Activated CD8-positive, alpha-beta memory T cell treated with anti-CD3 and anti-CD28 coated beads, Interleukin-2, amount 10 ng/mL, durations not matched to agents 7 days and 5 days (primary cell): ENCODE measurements around the gene IQCF5. TPM values are rescaled to one million over a fixed set of nuclear protein-coding genes. Genes with fewer than 3 reads are reported as not detected.
"Not testable (repeated sequence)": the region's sequence is repeated elsewhere in the genome, so short reads cannot be mapped to it uniquely, and the experiment has no call there.

Experiments used
- ATAC-seq: fragments of 150-1000 bp; cut with Tn5 transposase; one replicate; pipeline ENCODE4 v1.10.0; 2021; ENCODE audit warnings: moderate library complexity
- CTCF ChIA-PET: fragments of 350-600 bp; sonication (Branson Sonifier 250); formaldehyde crosslinking; loops from one replicate; lab custom pipeline; 2021; ENCODE audit warnings: antibody characterized with exemption; lab: Charles Lee
- DNase-seq: peaks from one replicate; pipeline ENCODE4 v3.0.0-alpha.2; 2020
- H3K27ac Mint-ChIP-seq: one replicate; pipeline ENCODE4 v1.8.0; 2021; ENCODE audit warnings: mild to moderate bottlenecking, mixed read lengths
- H3K27me3 Mint-ChIP-seq: one replicate; pipeline ENCODE4 v1.8.0; 2021; ENCODE audit warnings: mixed read lengths
- H3K36me3 Mint-ChIP-seq: one replicate; pipeline ENCODE4 v1.8.0; 2021; ENCODE audit warnings: mild to moderate bottlenecking, mixed read lengths
- H3K4me1 Mint-ChIP-seq: one replicate; pipeline ENCODE4 v1.8.0; 2021; ENCODE audit warnings: mixed read lengths
- H3K4me3 Mint-ChIP-seq: one replicate; pipeline ENCODE4 v1.8.0; 2021; ENCODE audit warnings: mild to moderate bottlenecking, moderate library complexity, mixed read lengths
- H3K9me3 Mint-ChIP-seq: one replicate; pipeline ENCODE4 v1.8.0; 2022; ENCODE audit warnings: low read depth, mixed read lengths
- total RNA-seq, 2 experiments: library from RNA; stranded (reverse); gene quantifications; one replicate each; pipeline ENCODE4 v1.2.3, GENCODE V29; 2021

The IQCF5 gene
- total RNA-seq, 2 experiments from 2014 or later = not detected

- Mint-ChIP-seq H3K4me1 (peaks cover 26% of the 10 kb centered on the region), H3K36me3 (no peaks in the 10 kb centered on the region), H3K9me3 (no peaks in the 10 kb centered on the region), H3K27ac (no peak overlapping the region), H3K4me3 (no peak overlapping the region), H3K27me3 (peaks cover 37% of the 10 kb centered on the region)
- CTCF ChIA-PET = interaction anchor here (1.2 kb wide), 1 partner anchor 12 kb away, joined by 3 read pairs; no protein-coding TSS in a partner anchor
- ATAC-seq = no peak
- no peak for DNase-seq
Measured at GRCh38 chr3:51887620-51888019, 12.2 kb upstream of the IQCF5 start.

GRCh38 chr3:51886447-51886846, 11.0 kb upstream of the IQCF5 start:
- Mint-ChIP-seq H3K4me1 (peaks cover 17% of the 10 kb centered on the region), H3K27ac (no peak overlapping the region), H3K36me3 (no peaks in the 10 kb centered on the region), H3K9me3 (no peaks in the 10 kb centered on the region), H3K27me3 (peaks cover 44% of the 10 kb centered on the region), H3K4me3 (no peak overlapping the region)
- DNase-seq (no peak), ATAC-seq (no peak)
- CTCF ChIA-PET = interaction anchor here (1.2 kb wide), 1 partner anchor 13 kb away, joined by 3 read pairs; no protein-coding TSS in a partner anchor

- Mint-ChIP-seq H3K27ac (no peak overlapping the region), H3K9me3 (no peaks in the 10 kb centered on the region), H3K27me3 (peaks cover 32% of the 10 kb centered on the region), H3K4me1 (no peaks in the 10 kb centered on the region), H3K4me3 (no peak overlapping the region), H3K36me3 (no peaks in the 10 kb centered on the region)
- DNase-seq (no peak), ATAC-seq (no peak)
- CTCF ChIA-PET = no interaction called here
Measured at GRCh38 chr3:51879937-51880336, 4.5 kb upstream of the IQCF5 start.

- Mint-ChIP-seq H3K36me3 (no peaks in the 10 kb centered on the region), H3K9me3 (no peaks in the 10 kb centered on the region), H3K27ac (no peak overlapping the region), H3K4me1 (no peaks in the 10 kb centered on the region), H3K27me3 (peaks cover 11% of the 10 kb centered on the region), H3K4me3 (no peak overlapping the region)
- no peak for DNase-seq
- CTCF ChIA-PET = no interaction called here
- ATAC-seq = no peak
Measured at GRCh38 chr3:51876186-51876585, 785 bp upstream of the IQCF5 start.

GRCh38 chr3:51874889-51875288, 512 bp downstream of the IQCF5 start:
- Mint-ChIP-seq H3K27ac (no peak overlapping the region), H3K36me3 (no peaks in the 10 kb centered on the region), H3K27me3 (peaks cover 15% of the 10 kb centered on the region), H3K4me1 (no peaks in the 10 kb centered on the region), H3K4me3 (no peak overlapping the region), H3K9me3 (no peaks in the 10 kb centered on the region)
- no peak for ATAC-seq
- no peak for DNase-seq
- CTCF ChIA-PET = interaction anchor here (0.7 kb wide), 1 partner anchor 162 kb away, joined by 3 read pairs; no protein-coding TSS in a partner anchor

GRCh38 chr3:51874411-51874810, 990 bp downstream of the IQCF5 start:
- no peaks in the 10 kb centered on the region for H3K9me3 Mint-ChIP-seq
- peaks cover 16% of the 10 kb centered on the region for H3K27me3 Mint-ChIP-seq
- CTCF ChIA-PET = no interaction called here
- H3K27ac Mint-ChIP-seq = no peak overlapping the region
- no peak for ATAC-seq
- H3K4me1 Mint-ChIP-seq = no peaks in the 10 kb centered on the region
- H3K36me3 Mint-ChIP-seq = no peaks in the 10 kb centered on the region
- no peak overlapping the region for H3K4me3 Mint-ChIP-seq
- no peak for DNase-seq

- Mint-ChIP-seq H3K9me3 (no peaks in the 10 kb centered on the region), H3K4me1 (no peaks in the 10 kb centered on the region), H3K27ac (no peak overlapping the region), H3K27me3 (peaks cover 21% of the 10 kb centered on the region), H3K36me3 (no peaks in the 10 kb centered on the region), H3K4me3 (no peak overlapping the region)
- DNase-seq = no peak
- CTCF ChIA-PET = no interaction called here
- no peak for ATAC-seq
Measured at GRCh38 chr3:51873876-51874275, 1.5 kb downstream of the IQCF5 start.

GRCh38 chr3:51873253-51873766, 2.1 kb downstream of the IQCF5 start:
- Mint-ChIP-seq H3K4me3 (no peak overlapping the region), H3K36me3 (no peaks in the 10 kb centered on the region), H3K4me1 (no peaks in the 10 kb centered on the region), H3K27ac (no peak overlapping the region), H3K9me3 (no peaks in the 10 kb centered on the region), H3K27me3 (peaks cover 25% of the 10 kb centered on the region)
- ATAC-seq = no peak
- CTCF ChIA-PET = no interaction called here
- no peak for DNase-seq

- no peak overlapping the region for H3K27ac Mint-ChIP-seq
- ATAC-seq (no peak), DNase-seq (no peak)
- no peaks in the 10 kb centered on the region for H3K9me3 Mint-ChIP-seq
- no peaks in the 10 kb centered on the region for H3K4me1 Mint-ChIP-seq
- no peak overlapping the region for H3K4me3 Mint-ChIP-seq
- H3K27me3 Mint-ChIP-seq = peaks cover 43% of the 10 kb centered on the region
- no peaks in the 10 kb centered on the region for H3K36me3 Mint-ChIP-seq
- CTCF ChIA-PET = no interaction called here
Measured at GRCh38 chr3:51869304-51869703, 6.1 kb downstream of the IQCF5 start.

- ATAC-seq, DNase-seq, H3K27ac Mint-ChIP-seq, H3K36me3 Mint-ChIP-seq, CTCF ChIA-PET, H3K9me3 Mint-ChIP-seq, H3K4me1 Mint-ChIP-seq, H3K4me3 Mint-ChIP-seq: not testable (repeated sequence)
- peaks cover 42% of the 10 kb centered on the region for H3K27me3 Mint-ChIP-seq
Measured at GRCh38 chr3:51868896-51869295, 6.5 kb downstream of the IQCF5 start.

GRCh38 chr3:51862886-51863285, 12.5 kb downstream of the IQCF5 start:
- H3K4me3 Mint-ChIP-seq = no peak overlapping the region
- ATAC-seq (no peak), DNase-seq (no peak)
- H3K36me3 Mint-ChIP-seq = no peaks in the 10 kb centered on the region
- no peaks in the 10 kb centered on the region for H3K9me3 Mint-ChIP-seq
- H3K4me1 Mint-ChIP-seq = no peaks in the 10 kb centered on the region
- peaks cover 37% of the 10 kb centered on the region for H3K27me3 Mint-ChIP-seq
- no peak overlapping the region for H3K27ac Mint-ChIP-seq
- CTCF ChIA-PET = no interaction called here

GRCh38 chr3:51860703-51861665, 14.4 kb downstream of the IQCF5 start, which contains the start of gene IQCF2:
Gene IQCF2, plus strand, starts transcription at chr3:51861615. Its CDS starts 52 bp downstream, at chr3:51861667.
- CTCF ChIA-PET = no interaction called here
- Mint-ChIP-seq H3K9me3 (no peaks in the 10 kb centered on the region), H3K4me3 (no peak within 1 kb of the TSS), H3K27ac (no peak within 1 kb of the TSS), H3K4me1 (peaks cover 8% of the 10 kb centered on the region), H3K36me3 (no peaks in the 10 kb centered on the region), H3K27me3 (peaks cover 29% of the 10 kb centered on the region)
- DNase-seq (no peak), ATAC-seq (no peak)

- H3K27me3 Mint-ChIP-seq = peaks cover 13% of the 10 kb centered on the region
- H3K27ac Mint-ChIP-seq, DNase-seq, ATAC-seq, H3K4me1 Mint-ChIP-seq, H3K4me3 Mint-ChIP-seq, H3K36me3 Mint-ChIP-seq, CTCF ChIA-PET, H3K9me3 Mint-ChIP-seq: not testable (repeated sequence)
Measured at GRCh38 chr3:51855411-51855810, 20.0 kb downstream of the IQCF5 start.

- Mint-ChIP-seq H3K4me3 (no peak overlapping the region), H3K9me3 (no peaks in the 10 kb centered on the region), H3K27me3 (peaks cover 61% of the 10 kb centered on the region), H3K27ac (no peak overlapping the region), H3K4me1 (no peaks in the 10 kb centered on the region), H3K36me3 (peaks cover 2% of the 10 kb centered on the region)
- no peak for DNase-seq
- CTCF ChIA-PET = no interaction called here
- no peak for ATAC-seq
Measured at GRCh38 chr3:51845129-51845528, 30.3 kb downstream of the IQCF5 start.
